ENCODE data around the gene DLX4.

The DLX4 gene

GRCh38 chr17:49968405-49969133 lies 421 bp upstream of the DLX4 start:
- DNase-seq (ENCODE audit: low read depth) = peak; percentile 60

DNA sequence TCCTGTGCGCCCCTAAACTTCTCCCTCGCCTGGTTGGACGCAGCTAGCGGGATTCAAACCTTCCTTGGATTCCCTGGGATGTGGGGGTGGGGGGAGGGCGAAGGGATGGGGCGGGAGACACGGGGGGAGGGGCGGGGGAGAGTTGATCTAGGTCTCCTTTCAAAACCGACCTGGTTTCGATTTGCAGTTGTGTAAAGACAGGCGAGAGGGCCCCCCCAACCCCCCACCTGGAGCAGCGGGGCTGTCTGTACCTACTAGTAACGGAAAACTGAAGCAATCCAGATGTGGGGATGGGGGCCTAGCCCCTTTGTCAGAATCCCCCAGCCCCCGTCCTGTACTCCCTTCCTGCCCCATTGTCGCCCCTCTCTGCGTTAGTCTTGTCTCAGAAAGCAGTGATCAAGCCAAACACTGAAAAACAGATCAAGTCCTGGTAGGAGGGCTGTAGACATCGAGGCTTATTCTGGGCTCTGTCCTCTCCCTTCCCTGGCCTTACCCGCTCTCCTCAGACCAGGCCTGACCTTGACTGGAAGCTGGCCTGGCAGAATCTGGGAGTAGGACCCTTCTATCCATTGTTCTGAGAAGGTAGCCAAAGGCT lies 902 bp downstream of the DLX4 start:
- no peak for DNase-seq (ENCODE audit: low read depth)

DNA sequence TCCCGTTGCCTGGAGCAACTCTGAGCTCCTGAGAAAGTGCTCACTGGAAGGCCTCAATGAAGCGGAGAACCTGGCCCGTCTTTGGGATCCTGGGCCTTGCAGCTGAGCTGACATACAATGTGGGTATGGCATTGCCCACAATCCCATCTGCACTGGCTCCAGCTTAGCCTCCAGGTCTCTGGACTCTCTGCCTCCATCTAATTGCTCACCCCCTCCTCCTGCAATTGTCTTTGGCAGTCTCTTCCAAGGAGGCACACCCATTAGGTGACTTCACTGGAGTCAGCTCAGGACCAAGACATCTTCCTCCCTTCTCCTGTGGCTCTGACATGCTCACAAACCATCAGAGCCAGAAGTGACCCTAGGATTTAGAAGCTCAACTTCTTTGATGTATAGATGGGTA lies 1.5 kb downstream of the DLX4 start:
- DNase-seq (ENCODE audit: low read depth) = no peak

DNA sequence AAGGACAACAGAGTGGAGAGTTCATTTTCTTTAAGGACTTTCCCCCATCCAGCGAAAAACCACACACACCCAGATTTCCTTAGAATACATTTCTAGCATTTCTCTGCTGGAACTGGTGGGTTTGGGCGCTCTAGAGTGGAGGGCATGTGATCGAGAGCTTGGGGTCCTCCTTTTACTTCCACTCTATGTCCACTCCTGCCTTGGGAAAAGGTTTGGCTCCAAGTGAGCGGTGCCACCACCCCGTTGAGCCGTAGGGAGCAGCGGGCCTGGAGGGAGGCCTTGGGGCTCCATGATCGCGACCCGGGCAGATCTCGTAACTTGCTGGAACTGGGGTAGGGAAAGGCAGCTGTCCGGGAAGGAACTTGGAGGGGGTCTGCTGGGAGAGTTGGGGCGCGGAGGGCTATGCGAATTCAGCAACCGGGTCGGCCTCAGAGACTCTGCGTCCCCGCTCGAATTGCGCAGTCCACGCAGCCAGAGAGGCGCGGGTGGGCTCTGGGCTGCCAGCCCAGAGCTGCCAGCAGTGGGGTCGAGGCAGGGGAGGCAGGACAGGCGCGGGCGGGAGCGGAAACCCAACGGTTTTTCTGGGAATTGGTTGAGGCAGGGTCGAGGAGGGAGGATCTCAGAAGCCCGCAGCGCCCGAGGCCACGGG lies 2.3 kb downstream of the DLX4 start:
- DNase-seq (ENCODE audit: low read depth) = no peak

- DNase-seq (ENCODE audit: low read depth) = no peak
Measured at GRCh38 chr17:49971848-49972485, 3.0 kb downstream of the DLX4 start.

GRCh38 chr17:49972486-49973270 lies 3.7 kb downstream of the DLX4 start:
- DNase-seq (ENCODE audit: low read depth) = no peak

DNA sequence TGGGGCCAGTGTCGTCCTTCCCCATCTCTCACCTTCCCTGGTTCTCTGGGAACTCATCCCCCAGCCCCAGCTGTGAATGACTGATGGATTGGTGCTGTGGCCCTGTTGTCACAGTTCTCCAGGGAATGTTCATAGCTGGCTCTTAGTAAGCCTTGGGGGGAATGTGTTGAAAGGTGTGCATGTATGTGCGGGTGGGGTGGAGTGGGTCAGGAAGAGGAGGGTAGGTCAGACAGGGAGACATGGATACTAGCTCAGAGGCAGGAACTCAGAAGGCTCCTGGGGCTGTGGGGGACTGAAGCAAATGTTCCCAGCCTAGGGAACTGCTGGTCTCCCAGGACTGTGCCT lies 4.3 kb downstream of the DLX4 start:
- DNase-seq (ENCODE audit: low read depth) = no peak

- DNase-seq (ENCODE audit: low read depth) = no peak
Measured at GRCh38 chr17:49975531-49975930, 6.5 kb downstream of the DLX4 start.

GRCh38 chr17:49976163-49976827 lies 7.3 kb downstream of the DLX4 start:
- DNase-seq (ENCODE audit: low read depth) = no peak

- no peak for DNase-seq (ENCODE audit: low read depth)
Measured at GRCh38 chr17:49976828-49977202, 7.8 kb downstream of the DLX4 start.

- DNase-seq (ENCODE audit: low read depth) = no peak
Measured at GRCh38 chr17:49977463-49978389, 8.7 kb downstream of the DLX4 start.

DNA sequence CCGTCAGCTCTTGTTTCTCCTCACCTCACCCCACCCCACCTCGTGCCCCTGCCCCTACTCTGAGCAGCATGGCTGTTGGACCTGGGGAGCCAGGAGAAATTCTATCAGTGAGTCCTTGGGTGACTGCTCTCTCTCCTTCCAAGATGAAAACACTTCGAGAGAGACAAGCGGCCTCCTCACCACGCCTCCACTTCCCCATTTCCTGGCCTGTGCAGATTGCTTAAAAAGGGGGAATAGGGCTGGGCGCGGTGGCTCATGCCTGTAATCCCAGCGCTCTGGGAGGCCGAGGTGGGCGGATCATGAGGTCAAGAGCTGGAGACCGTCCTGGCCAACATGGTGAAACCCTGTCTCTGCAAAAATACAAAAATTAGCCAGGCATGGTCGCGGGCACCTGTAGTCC lies 9.5 kb downstream of the DLX4 start:
- DNase-seq (ENCODE audit: low read depth) = no peak

DNA sequence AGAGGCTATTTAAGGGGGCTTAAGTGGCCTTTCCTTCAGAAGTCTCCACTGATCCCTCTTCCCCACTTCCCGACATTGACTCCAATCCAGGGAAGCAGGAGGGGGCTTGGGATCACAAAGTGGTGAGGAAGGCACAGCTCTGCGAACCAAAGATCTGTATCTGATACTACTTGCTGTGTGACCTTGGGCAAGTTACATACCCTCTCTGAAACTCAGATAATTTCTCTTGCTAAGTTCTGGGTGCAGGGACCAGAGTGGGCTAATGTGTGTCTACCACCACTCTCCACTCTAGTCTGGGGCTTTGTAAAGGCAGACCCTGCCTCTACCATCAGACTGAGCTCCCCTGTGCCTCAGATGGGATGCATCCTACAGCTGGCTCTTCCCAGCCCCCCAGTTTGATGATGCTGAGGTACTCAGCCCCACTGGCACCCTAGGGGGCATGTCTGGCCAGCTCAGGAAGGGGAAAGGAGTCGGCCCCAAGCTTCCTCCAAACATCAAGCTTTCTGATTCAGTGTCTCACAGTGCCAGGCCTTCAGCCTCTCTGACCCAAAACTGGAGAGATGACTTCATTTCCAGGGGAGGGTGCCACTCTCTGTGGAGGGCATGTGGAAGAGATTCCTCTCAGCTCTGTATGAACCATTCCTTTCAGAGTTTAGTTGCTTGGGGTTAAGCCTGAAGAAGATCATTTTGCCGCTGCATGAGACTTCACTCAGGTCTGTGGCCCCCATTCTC lies 10.9 kb downstream of the DLX4 start:
- no peak for DNase-seq (ENCODE audit: low read depth)

GRCh38 chr17:49980703-49981197 lies 11.8 kb downstream of the DLX4 start:
- DNase-seq (ENCODE audit: low read depth) = no peak

- no peak for DNase-seq (ENCODE audit: low read depth)
Measured at GRCh38 chr17:49984283-49984682, 15.3 kb downstream of the DLX4 start.

- DNase-seq (ENCODE audit: low read depth) = no peak
Measured at GRCh38 chr17:49984776-49985175, 15.8 kb downstream of the DLX4 start.

GRCh38 chr17:49985310-49985990 lies 16.5 kb downstream of the DLX4 start:
- DNase-seq (ENCODE audit: low read depth) = no peak

DNA sequence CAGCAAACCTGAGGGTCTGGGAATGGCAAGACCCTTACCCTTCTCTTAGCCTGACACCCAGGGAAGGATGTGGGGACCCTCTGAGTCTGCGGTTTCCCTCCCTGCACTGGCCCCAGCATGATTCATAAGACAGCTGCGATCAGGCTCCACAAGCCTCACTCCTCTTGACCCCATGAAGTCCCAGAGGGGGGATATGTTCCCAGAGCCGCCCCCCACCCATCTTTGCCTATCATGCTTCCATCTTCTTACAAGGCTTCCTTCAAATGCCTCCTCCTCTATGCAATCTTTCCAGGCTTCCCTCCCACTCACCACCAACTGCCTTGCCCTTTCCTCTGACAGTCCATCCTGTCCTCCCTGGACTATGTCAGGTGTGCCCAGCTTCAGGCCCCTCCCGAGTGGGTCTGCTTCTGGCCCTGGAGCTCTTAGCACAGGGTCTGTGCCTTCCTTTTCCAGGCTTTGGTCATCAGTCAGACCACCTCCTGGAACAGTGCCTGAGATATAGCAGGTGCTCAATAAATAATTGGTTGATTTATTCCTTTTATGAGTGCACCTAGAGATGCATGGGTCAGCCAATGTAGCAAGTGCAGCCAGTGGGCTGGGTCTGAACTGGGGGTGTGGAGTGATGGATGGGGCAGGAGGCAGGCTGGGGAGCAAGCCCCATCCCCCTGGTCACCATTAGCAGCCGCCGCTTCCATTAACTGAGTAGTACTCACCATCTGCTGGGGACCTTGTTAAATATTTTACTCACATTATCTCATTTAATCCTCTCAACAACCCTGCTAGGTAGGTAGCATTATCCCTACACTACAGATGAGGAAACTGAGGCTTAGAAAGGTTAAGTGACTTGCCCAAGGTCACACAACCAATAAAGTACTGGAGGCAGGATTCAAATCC lies 17.7 kb downstream of the DLX4 start:
- no peak for DNase-seq (ENCODE audit: low read depth)
